Measurements from ENCODE around the gene NADK. TPM values are rescaled to one million over a fixed set of nuclear protein-coding genes. Genes with fewer than 3 reads are reported as not detected.

NADK gene
- total and polyA plus RNA-seq, 2 donors from 2014 or later, result 37.9 to 76.3 TPM

DNA sequence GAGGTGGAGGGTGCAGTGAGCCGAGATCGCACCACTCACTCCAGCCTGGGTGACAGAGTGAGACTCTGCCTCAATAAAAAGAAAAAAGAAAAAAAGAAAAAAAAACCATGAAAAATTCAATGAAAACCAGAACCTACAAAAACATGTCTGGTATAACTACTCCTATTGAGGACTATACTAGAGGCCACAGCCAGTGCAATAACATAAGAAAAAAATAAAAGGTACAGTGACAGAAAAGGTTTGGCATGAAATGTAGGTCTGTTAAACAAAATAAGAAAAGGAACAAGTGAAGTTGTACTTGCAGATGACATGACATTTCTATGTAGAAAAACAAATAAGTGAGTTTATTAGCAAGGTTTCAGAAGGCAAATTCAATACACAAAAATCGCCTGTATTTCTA lies 8.2 kb downstream of the NADK start:
- no peak for FAIRE-seq
- Histone ChIP-seq H3K27me3 (ENCODE audit: control insufficient read depth, insufficient read depth, low read length) (no peaks in the 10 kb centered on the region), H3K9ac (ENCODE audit: low read length in 3 of 3) (no peak overlapping the region), H3K9me3 (ENCODE audit: control insufficient read depth in 2 of 3, insufficient read depth in 1 of 3, low read length in 3 of 3) (no peaks in the 10 kb centered on the region), H3K4me1 (ENCODE audit: control insufficient read depth in 2 of 3, insufficient read depth in 2 of 3, low read depth in 1 of 3, low read length in 3 of 3) (peaks cover 0 to under 1% (median 0%) of the 10 kb centered on the region in 3 donors), H3K27ac (ENCODE audit: low read depth in 2 of 2, low read length in 2 of 2) (no peak overlapping the region), H3K36me3 (ENCODE audit: control insufficient read depth in 2 of 3, insufficient read depth in 3 of 3, low read length in 3 of 3) (no peaks in the 10 kb centered on the region), H3K4me3 (ENCODE audit: low read length in 3 of 3) (no peak overlapping the region)
- TF ChIP-seq, protein P1, sequence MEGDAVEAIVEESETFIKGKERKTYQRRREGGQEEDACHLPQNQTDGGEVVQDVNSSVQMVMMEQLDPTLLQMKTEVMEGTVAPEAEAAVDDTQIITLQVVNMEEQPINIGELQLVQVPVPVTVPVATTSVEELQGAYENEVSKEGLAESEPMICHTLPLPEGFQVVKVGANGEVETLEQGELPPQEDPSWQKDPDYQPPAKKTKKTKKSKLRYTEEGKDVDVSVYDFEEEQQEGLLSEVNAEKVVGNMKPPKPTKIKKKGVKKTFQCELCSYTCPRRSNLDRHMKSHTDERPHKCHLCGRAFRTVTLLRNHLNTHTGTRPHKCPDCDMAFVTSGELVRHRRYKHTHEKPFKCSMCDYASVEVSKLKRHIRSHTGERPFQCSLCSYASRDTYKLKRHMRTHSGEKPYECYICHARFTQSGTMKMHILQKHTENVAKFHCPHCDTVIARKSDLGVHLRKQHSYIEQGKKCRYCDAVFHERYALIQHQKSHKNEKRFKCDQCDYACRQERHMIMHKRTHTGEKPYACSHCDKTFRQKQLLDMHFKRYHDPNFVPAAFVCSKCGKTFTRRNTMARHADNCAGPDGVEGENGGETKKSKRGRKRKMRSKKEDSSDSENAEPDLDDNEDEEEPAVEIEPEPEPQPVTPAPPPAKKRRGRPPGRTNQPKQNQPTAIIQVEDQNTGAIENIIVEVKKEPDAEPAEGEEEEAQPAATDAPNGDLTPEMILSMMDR (IDR thresholded peaks at IDR 0.05; ENCODE audit: borderline replicate concordance, extremely low read depth, insufficient read depth), result no peak
- no peak for DNase-seq
- intact Hi-C loops (cut with DNase I), result no loop called here

DNA sequence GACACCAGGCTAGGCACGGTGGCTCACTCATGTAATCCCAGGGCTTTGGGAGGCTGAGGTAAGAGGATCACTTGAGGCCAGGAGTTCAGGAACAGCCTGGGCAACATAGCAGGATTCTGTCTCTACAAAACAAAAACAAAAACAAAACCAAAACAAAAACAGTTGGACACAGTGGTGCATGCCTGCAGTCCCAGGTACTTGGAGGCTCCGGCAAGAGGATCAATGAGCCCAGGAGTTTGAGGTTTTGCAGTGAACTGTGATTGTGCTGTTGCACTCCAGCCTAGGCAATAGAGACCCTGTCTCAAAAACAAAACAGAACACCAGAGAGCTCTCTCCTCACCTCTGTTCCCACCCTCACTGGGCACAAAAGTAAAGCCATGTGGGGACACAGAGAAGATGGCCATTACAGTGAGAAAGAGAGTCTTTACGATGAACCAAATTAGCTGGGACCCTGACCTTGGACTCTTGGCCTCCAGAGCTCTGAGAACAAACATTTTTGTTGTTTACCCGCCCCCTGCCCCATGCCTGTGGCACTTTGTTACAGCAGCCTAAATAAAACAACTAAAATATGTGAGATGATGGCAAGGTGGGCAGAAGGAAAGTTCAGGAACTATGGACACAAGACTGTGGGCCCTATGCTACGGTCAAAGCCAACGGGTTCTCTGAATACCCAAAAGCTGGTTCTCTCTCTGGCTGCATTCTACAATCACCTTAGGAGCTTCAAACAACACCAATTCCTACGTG lies 9.8 kb downstream of the NADK start:
- FAIRE-seq, result no peak
- TF ChIP-seq, protein P1 (IDR thresholded peaks at IDR 0.05; ENCODE audit: borderline replicate concordance, extremely low read depth, insufficient read depth), result no peak

DNA sequence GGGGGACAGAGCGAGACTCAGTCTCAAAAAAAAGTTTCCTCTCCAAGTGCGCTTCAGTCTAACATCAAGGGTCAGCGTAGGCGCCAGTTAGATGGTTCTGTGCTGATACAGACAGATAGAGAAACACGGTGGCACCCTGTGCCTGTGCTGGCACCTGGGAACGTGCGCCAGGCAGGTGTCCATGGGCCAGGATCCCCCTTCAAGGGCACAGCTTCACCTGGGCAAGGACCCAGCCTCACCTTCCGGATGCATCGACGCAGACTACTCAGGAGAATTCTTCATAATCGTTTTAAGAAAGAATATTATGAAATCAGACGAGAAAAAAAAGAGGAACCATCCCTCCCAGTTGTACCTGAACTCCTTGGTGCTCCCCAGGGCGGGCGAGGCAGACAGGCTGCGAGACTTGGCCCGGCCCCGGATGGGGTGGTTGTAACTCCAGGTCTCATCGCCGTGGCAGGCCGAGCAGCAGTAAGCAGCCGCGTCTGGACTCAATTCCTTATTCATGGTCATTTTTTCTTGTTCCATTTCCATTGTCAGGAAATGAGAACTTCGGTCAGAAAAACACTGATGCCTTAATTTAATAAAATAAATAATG lies 13.3 kb downstream of the NADK start:
- TF ChIP-seq, protein P1 (IDR thresholded peaks at IDR 0.05; ENCODE audit: borderline replicate concordance, extremely low read depth, insufficient read depth), result no peak
- Histone ChIP-seq H3K36me3 (ENCODE audit: control insufficient read depth in 2 of 3, insufficient read depth in 3 of 3, low read length in 3 of 3) (peaks cover 2 to 9% (median 7%) of the 10 kb centered on the region in 3 donors), H3K9me3 (ENCODE audit: control insufficient read depth in 2 of 3, insufficient read depth in 1 of 3, low read length in 3 of 3) (no peaks in the 10 kb centered on the region), H3K4me1 (ENCODE audit: control insufficient read depth in 2 of 3, insufficient read depth in 2 of 3, low read depth in 1 of 3, low read length in 3 of 3) (no peaks in the 10 kb centered on the region), H3K27ac (ENCODE audit: low read depth in 2 of 2, low read length in 2 of 2) (no peak overlapping the region), H3K27me3 (ENCODE audit: control insufficient read depth, insufficient read depth, low read length) (no peaks in the 10 kb centered on the region), H3K9ac (ENCODE audit: low read length in 3 of 3) (no peak overlapping the region), H3K4me3 (ENCODE audit: low read length in 3 of 3) (no peak overlapping the region)
- FAIRE-seq (no peak), DNase-seq (peak in 1 of 5 donors; percentile 37)
- intact Hi-C loops (cut with DNase I), result no loop called here

More for the DNA sequence above, 9.8 kb downstream of the NADK start:
- Histone ChIP-seq H3K9ac (ENCODE audit: low read length in 3 of 3) (no peak overlapping the region), H3K4me1 (ENCODE audit: control insufficient read depth in 2 of 3, insufficient read depth in 2 of 3, low read depth in 1 of 3, low read length in 3 of 3) (no peaks in the 10 kb centered on the region), H3K4me3 (ENCODE audit: low read length in 3 of 3) (no peak overlapping the region), H3K36me3 (ENCODE audit: control insufficient read depth in 2 of 3, insufficient read depth in 3 of 3, low read length in 3 of 3) (peaks cover 0 to 9% (median 2%) of the 10 kb centered on the region in 3 donors), H3K27ac (ENCODE audit: low read depth in 2 of 2, low read length in 2 of 2) (no peak overlapping the region), H3K27me3 (ENCODE audit: control insufficient read depth, insufficient read depth, low read length) (no peaks in the 10 kb centered on the region), H3K9me3 (ENCODE audit: control insufficient read depth in 2 of 3, insufficient read depth in 1 of 3, low read length in 3 of 3) (no peaks in the 10 kb centered on the region)
- intact Hi-C loops (cut with DNase I), result no loop called here
- DNase-seq, result peak in 1 of 5 donors; percentile 23
